Ectodermal cell (in vitro differentiated cells): ENCODE measurements around the gene CD6.

ENCODE experiments used
- H3K27ac ChIP-seq: 2 replicates; pipeline ENCODE4 v1.7.0; 2013; ENCODE audit warnings: mild to moderate bottlenecking, low read depth, low read length; ENCODE audit not compliant: insufficient read depth, poor library complexity, severe bottlenecking
- H3K27me3 ChIP-seq: 2 replicates; pipeline ENCODE4 v1.7.0; 2013; ENCODE audit warnings: mild to moderate bottlenecking, low read length; ENCODE audit not compliant: insufficient read depth, control insufficient read depth, poor library complexity, severe bottlenecking
- H3K36me3 ChIP-seq: one replicate; pipeline ENCODE4 v1.7.0; 2013; ENCODE audit warnings: low read length; ENCODE audit not compliant: control insufficient read depth, insufficient read depth
- H3K4me1 ChIP-seq: one replicate; pipeline ENCODE4 v1.7.0; 2013; ENCODE audit warnings: low read length; ENCODE audit not compliant: control insufficient read depth, insufficient read depth
- H3K4me3 ChIP-seq: 2 replicates; pipeline ENCODE4 v1.7.0; 2013; ENCODE audit warnings: low read depth, low read length, control low read depth; ENCODE audit not compliant: insufficient read depth
- H3K9me3 ChIP-seq: 2 replicates; pipeline ENCODE4 v1.7.0; 2013; ENCODE audit warnings: mild to moderate bottlenecking, low read length, moderate library complexity; ENCODE audit not compliant: control insufficient read depth
- WGBS, 2 experiments: methylation state at CpG; one replicate each; pipeline ENCODE4 v1.1.7; 2013; ENCODE audit warnings: missing lambda C conversion rate in 2 of 2; 5-methylcytosine and 5-hydroxymethylcytosine counted together

Gene CD6

GRCh38 chr11:60934790-60935605 lies 36.5 kb upstream of the CD6 start:
- no peak overlapping the region for H3K4me3 ChIP-seq
- WGBS, 2 experiments, result 93% methylated on average over 21 of the region's 21 CpGs
- H3K27me3 ChIP-seq, result no peaks in the 10 kb centered on the region
- H3K4me1 ChIP-seq, result peaks cover 6% of the 10 kb centered on the region
- no peaks in the 10 kb centered on the region for H3K9me3 ChIP-seq
- H3K27ac ChIP-seq, result no peak overlapping the region
- peaks cover 23% of the 10 kb centered on the region for H3K36me3 ChIP-seq

DNA sequence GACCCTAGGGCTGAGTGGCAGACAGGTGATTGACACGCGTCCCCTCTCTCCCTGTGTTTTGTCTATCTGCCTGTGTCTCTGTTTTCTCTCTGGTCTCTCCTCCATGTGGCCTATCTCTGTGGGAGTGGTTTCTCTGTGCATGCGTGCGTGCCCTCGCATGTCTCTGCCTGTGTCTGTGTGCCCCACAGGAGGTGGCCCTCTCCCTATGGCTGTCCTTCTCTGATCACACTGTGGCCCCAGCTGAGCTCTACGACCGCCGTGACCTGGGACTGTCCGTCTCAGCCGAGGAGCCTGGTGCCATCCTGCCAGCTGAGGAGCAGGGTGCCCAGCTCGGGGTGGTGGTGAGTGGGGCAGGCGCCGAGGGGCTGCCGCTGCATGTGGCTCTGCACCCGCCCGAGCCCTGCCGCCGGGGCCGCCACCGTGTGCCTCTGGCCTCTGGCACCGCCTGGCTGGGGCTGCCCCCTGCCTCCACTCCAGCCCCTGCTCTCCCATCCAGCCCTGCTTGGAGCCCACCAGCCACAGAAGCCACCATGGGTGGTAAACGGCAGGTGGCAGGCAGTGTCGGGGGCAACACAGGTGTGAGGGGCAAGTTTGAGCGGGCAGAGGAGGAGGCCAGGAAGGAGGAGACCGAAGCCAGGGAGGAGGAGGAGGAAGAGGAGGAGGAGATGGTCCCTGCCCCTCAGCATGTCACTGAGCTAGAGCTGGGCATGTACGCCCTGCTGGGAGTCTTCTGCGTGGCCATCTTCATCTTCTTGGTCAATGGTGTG lies 35.6 kb upstream of the CD6 start:
- 94 to 96% methylated on average over 27 of the region's 27 CpGs for WGBS, 2 experiments
- Histone ChIP-seq H3K4me3 (no peak overlapping the region), H3K36me3 (peaks cover 16% of the 10 kb centered on the region), H3K27ac (no peak overlapping the region), H3K27me3 (no peaks in the 10 kb centered on the region), H3K4me1 (peaks cover 6% of the 10 kb centered on the region), H3K9me3 (no peaks in the 10 kb centered on the region)

DNA sequence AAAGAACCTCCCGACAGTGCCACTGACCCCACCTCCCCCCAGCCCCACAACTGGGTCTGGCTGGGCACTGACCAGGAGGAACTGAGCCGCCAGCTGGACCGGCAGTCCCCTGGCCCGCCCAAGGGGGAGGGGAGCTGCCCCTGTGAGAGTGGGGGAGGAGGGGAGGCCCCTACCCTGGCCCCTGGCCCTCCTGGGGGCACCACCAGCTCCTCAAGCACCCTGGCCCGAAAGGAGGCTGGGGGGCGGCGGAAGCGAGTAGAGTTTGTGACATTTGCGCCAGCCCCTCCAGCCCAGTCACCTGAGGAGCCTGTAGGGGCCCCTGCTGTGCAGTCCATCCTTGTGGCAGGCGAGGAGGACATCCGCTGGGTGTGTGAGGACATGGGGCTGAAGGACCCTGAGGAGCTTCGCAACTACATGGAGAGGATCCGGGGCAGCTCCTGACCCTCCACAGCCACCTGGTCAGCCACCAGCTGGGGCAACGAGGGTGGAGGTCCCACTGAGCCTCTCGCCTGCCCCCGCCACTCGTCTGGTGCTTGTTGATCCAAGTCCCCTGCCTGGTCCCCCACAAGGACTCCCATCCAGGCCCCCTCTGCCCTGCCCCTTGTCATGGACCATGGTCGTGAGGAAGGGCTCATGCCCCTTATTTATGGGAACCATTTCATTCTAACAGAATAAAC lies 34.9 kb upstream of the CD6 start:
- H3K36me3 ChIP-seq, result peaks cover 12% of the 10 kb centered on the region
- WGBS, 2 experiments, result 88% methylated on average over 18 of the region's 18 CpGs

GRCh38 chr11:60937144-60937527 lies 34.3 kb upstream of the CD6 start:
- 95% methylated on average over 12 of the region's 12 CpGs for WGBS, 2 experiments
- Histone ChIP-seq H3K36me3 (peaks cover 7% of the 10 kb centered on the region), H3K27ac (no peak overlapping the region), H3K4me3 (no peak overlapping the region), H3K9me3 (no peaks in the 10 kb centered on the region), H3K27me3 (no peaks in the 10 kb centered on the region), H3K4me1 (peaks cover 6% of the 10 kb centered on the region)

More for the DNA sequence above, 34.9 kb upstream of the CD6 start:
- Histone ChIP-seq H3K4me3 (no peak overlapping the region), H3K27ac (no peak overlapping the region), H3K4me1 (peaks cover 6% of the 10 kb centered on the region), H3K9me3 (no peaks in the 10 kb centered on the region), H3K27me3 (no peaks in the 10 kb centered on the region)

DNA sequence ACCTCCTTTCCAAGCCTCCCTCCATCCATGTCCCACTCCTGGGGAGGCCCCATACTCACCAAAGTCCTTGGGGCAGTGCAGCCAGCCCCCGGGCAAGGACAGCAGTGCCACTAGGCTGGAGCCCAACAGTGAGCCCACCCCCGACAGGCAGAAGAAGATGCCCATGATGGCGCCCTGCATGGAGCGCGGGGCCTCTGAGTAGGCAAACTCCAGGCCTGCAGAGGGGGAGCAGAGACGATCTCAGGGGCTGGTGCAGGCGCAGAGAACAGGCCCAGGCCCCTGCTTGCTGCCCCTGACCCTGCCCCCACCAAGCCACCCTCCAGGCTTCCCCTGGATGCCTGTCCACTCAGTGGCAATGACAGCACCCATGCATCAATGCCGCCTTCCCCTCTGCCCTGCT lies 33.7 kb upstream of the CD6 start:
- Histone ChIP-seq H3K27ac (no peak overlapping the region), H3K4me1 (peaks cover 3% of the 10 kb centered on the region), H3K4me3 (no peak overlapping the region), H3K9me3 (no peaks in the 10 kb centered on the region), H3K27me3 (no peaks in the 10 kb centered on the region), H3K36me3 (peaks cover 6% of the 10 kb centered on the region)
- 93% methylated on average over 8 of the region's 8 CpGs for WGBS, 2 experiments

DNA sequence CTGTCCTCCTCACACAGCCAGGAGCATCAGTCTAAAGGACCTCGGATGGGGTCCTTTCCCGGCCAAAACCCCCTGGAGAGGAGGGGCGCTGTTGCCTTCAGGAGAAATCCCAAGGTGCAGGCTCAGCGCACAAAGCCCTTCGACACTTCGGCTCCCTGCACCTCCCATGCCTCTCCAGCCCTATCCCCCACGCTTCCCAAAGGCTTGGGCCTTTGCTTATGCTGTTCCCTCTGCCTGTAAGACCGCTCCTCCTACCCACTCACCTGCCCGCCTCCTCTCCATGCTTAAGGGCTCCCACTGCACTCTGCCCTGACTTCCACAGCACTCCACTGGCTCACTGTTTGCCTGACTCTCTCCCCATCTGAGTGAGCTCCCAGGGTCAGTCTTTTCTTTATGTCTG lies 33.0 kb upstream of the CD6 start:
- Histone ChIP-seq H3K4me3 (no peak overlapping the region), H3K4me1 (no peaks in the 10 kb centered on the region), H3K27ac (no peak overlapping the region), H3K9me3 (no peaks in the 10 kb centered on the region), H3K27me3 (no peaks in the 10 kb centered on the region), H3K36me3 (peaks cover 6% of the 10 kb centered on the region)
- 80 to 84% methylated on average over 9 of the region's 9 CpGs for WGBS, 2 experiments

GRCh38 chr11:60939301-60939700 lies 32.2 kb upstream of the CD6 start:
- Histone ChIP-seq H3K36me3 (no peaks in the 10 kb centered on the region), H3K27me3 (no peaks in the 10 kb centered on the region), H3K4me1 (no peaks in the 10 kb centered on the region), H3K9me3 (no peaks in the 10 kb centered on the region), H3K27ac (no peak overlapping the region), H3K4me3 (no peak overlapping the region)
- 94% methylated on average over 7 of the region's 7 CpGs for WGBS, 2 experiments

- H3K27me3 ChIP-seq, result no peaks in the 10 kb centered on the region
- WGBS, 2 experiments, result 89 to 97% methylated on average over 2 of the region's 2 CpGs
- no peak overlapping the region for H3K4me3 ChIP-seq
- H3K4me1 ChIP-seq, result no peaks in the 10 kb centered on the region
- H3K27ac ChIP-seq, result no peak overlapping the region
- no peaks in the 10 kb centered on the region for H3K36me3 ChIP-seq
- no peaks in the 10 kb centered on the region for H3K9me3 ChIP-seq
These were observed 31.6 kb upstream of the CD6 start for GRCh38 chr11:60939855-60940254.

DNA sequence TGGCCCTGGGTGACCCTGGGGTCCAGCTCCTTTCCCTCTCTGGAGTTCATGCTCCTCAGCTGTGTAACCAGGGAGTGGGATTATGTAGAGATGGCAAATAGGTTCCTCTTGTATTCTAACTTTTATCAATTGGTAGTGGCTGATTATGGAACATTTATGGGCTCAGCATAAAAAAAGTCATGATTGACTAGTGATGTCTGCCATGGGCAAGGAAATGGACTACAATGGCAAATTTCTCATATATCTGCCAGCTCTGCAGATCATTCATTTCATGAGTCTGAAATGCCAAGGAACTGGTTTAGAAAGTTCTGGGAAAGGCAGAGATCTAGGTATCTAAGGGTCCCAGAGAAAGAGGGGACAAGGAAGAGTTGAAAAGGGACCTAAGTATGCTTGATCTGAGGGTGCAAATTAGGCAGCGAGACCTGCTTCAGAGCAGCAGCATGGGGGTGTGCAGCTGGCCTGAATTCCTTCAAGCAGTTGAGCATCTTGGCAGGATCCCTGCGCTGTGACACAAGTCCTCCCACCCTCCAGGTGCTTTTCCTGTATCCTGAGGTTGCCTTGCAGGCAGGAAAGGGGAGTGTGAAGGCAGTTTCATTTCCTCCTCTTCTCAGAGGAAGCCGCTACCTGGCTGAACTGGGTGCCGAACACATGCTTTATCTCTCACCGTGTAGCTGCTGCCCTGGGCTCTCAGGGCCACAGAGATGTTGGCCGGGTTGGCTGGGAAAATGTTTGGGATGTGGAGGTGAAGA lies 29.9 kb upstream of the CD6 start:
- H3K9me3 ChIP-seq, result no peaks in the 10 kb centered on the region
- no peaks in the 10 kb centered on the region for H3K27me3 ChIP-seq
- no peak overlapping the region for H3K27ac ChIP-seq
- H3K4me1 ChIP-seq, result no peaks in the 10 kb centered on the region
- H3K36me3 ChIP-seq, result no peaks in the 10 kb centered on the region
- no peak overlapping the region for H3K4me3 ChIP-seq
- 90 to 93% methylated on average over 6 of the region's 6 CpGs for WGBS, 2 experiments
